Endothelial cell (in vitro differentiated cells): ENCODE measurements around the gene PDLIM7. TPM values are rescaled to one million over a fixed set of nuclear protein-coding genes. Genes with fewer than 3 reads are reported as not detected.

ENCODE experiments used
- DNase-seq: peaks from one replicate; pipeline ENCODE4 v3.0.0; 2021; ENCODE audit warnings: low spot score
- H3K27ac Mint-ChIP-seq: one replicate; pipeline ENCODE4 v1.8.0; 2021; ENCODE audit warnings: mixed read lengths, inconsistent platforms; ENCODE audit not compliant: unreplicated experiment
- H3K27me3 Mint-ChIP-seq: one replicate; pipeline ENCODE4 v1.8.0; 2021; ENCODE audit warnings: mild to moderate bottlenecking, moderate library complexity, mixed read lengths, inconsistent platforms; ENCODE audit not compliant: unreplicated experiment
- H3K36me3 Mint-ChIP-seq: one replicate; pipeline ENCODE4 v1.8.0; 2021; ENCODE audit warnings: mild to moderate bottlenecking, low read depth, mixed read lengths, inconsistent platforms; ENCODE audit not compliant: unreplicated experiment
- H3K4me1 Mint-ChIP-seq: one replicate; pipeline ENCODE4 v1.8.0; 2021; ENCODE audit warnings: mild to moderate bottlenecking, mixed read lengths, inconsistent platforms; ENCODE audit not compliant: unreplicated experiment
- H3K4me3 Mint-ChIP-seq: one replicate; pipeline ENCODE4 v1.8.0; 2021; ENCODE audit warnings: mild to moderate bottlenecking, mixed read lengths, inconsistent platforms; ENCODE audit not compliant: unreplicated experiment
- H3K9me3 Mint-ChIP-seq: one replicate; pipeline ENCODE4 v1.8.0; 2021; ENCODE audit warnings: mixed read lengths, inconsistent platforms; ENCODE audit not compliant: unreplicated experiment
- total RNA-seq: library from RNA; stranded (reverse); fragmentation: NEBNext Ultra II Directional; extraction: Animal tissue kit (Norgen Biotek cat#: 25700); gene quantifications from one replicate; pipeline ENCODE4 v1.2.1, GENCODE V29; 2021; ENCODE audit not compliant: unreplicated experiment
- TF ChIP-seq, protein P1 (sequence below): fragments of 200-600 bp; sonication (generic); IDR thresholded peaks from one replicate; pipeline ENCODE4 v1.5.0; 2021; ENCODE audit warnings: antibody characterized with exemption; ENCODE audit not compliant: unreplicated experiment

PDLIM7 gene
- total RNA-seq, 1 donor from 2014 or later: 238 TPM

GRCh38 chr5:177465044-177465443 lies 32.4 kb downstream of the PDLIM7 start:
- peaks cover 29% of the 10 kb centered on the region for H3K27me3 Mint-ChIP-seq
- H3K4me1 Mint-ChIP-seq: peaks cover 32% of the 10 kb centered on the region
- no peak for DNase-seq
- H3K27ac Mint-ChIP-seq: peak overlapping the region; percentile 83
- H3K4me3 Mint-ChIP-seq: peak overlapping the region; percentile 91
- TF ChIP-seq, protein P1, sequence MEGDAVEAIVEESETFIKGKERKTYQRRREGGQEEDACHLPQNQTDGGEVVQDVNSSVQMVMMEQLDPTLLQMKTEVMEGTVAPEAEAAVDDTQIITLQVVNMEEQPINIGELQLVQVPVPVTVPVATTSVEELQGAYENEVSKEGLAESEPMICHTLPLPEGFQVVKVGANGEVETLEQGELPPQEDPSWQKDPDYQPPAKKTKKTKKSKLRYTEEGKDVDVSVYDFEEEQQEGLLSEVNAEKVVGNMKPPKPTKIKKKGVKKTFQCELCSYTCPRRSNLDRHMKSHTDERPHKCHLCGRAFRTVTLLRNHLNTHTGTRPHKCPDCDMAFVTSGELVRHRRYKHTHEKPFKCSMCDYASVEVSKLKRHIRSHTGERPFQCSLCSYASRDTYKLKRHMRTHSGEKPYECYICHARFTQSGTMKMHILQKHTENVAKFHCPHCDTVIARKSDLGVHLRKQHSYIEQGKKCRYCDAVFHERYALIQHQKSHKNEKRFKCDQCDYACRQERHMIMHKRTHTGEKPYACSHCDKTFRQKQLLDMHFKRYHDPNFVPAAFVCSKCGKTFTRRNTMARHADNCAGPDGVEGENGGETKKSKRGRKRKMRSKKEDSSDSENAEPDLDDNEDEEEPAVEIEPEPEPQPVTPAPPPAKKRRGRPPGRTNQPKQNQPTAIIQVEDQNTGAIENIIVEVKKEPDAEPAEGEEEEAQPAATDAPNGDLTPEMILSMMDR: no peak
- no peaks in the 10 kb centered on the region for H3K9me3 Mint-ChIP-seq
- peaks cover 50% of the 10 kb centered on the region for H3K36me3 Mint-ChIP-seq

DNA sequence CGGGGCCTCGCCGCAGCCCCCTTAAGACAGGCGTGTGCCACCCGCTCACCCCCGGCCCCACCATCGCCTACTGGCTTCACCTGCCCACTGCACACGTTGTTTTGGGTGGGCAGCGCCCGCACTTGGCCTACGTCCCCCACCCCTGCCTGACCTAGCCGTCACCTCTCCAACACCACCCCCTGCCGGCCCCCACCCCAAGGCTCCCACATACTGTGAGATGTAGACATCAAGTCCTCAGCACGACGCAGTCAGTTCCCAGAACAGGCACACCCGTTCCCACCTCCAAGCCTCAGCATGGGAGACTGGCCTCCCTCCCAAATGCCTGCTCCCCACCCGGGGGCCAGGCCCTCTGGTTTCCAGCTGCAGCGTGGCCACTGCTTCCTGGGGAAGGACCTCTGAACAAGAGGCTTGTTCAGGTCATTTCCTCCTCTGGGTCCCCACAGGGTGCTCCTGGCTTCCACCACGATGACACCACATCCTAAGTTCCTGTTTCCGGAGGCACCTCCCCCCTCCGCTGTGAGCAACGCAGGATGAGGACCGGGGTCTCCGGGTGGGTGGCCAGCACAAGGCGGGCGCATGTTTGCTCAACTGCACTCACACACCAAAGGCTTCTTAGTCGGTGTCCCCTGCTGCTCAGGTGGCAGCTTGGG lies 35.3 kb downstream of the PDLIM7 start:
- TF ChIP-seq, protein P1: no peak
- H3K4me1 Mint-ChIP-seq: peaks cover 28% of the 10 kb centered on the region
- no peaks in the 10 kb centered on the region for H3K9me3 Mint-ChIP-seq
- DNase-seq: peak; percentile 61
- peak overlapping the region; percentile 99 for H3K27ac Mint-ChIP-seq
- H3K27me3 Mint-ChIP-seq: peaks cover 25% of the 10 kb centered on the region
- H3K4me3 Mint-ChIP-seq: peak overlapping the region; percentile 82
- H3K36me3 Mint-ChIP-seq: peaks cover 41% of the 10 kb centered on the region

DNA sequence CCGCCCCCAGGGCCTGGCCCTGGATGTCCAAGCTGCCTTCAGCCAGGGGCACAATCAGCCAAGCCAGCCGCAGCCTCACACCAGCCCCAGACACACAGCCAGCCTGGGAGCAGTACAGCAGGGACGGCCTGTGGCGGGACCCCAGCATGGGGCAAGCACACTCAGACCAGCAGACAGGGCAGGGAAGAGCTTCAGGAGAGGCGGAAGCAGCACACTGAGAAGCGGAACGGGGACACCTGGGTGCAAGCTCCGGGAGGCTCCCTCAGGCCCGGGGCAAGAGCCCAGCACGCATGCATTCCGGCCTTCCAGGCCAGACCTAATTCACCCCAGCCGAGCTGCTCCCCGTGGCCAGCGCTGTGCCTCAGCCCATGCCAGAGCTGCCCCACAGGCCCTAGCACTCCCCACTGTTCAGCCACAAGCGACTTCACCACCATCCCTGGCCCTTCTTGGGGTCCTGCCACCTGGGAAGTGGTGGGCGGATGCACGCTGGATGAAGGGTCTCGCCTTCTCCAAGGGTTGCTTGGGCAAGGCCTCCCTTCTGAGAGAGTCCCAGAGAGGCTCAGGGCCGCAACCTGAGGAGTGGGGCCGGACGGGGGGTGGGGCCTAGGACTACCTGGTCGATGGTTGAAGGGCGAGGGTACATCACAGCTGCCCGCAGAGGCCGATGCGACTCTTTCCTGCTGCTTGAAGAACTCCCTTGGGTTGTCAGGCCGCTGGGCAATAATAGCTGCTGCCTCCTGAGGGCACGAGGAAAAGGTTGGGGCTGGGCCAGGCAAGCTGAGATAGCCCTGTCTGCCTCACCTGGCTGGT lies 37.4 kb downstream of the PDLIM7 start:
- no peak overlapping the region for H3K4me3 Mint-ChIP-seq

DNA sequence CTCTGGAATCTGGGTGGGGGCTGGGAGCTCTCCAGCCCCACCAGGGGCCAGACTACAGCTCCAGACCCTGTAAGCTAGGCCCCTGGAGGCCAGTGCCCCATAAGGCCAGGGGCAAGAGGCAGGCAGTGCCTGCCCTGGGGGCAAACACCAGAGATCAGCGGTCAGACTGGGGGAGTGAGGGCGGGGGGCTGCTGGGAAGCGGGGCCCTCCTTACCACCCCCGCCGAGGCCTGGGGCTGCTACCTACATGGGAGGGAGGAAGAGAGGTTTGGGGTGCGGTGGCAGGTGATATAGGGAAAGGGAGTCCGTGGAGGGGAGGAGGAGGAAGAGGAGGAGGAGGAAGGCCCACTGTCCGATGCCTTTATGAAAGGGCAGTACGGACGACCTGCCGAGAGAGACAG lies 38.0 kb downstream of the PDLIM7 start:
- H3K4me3 Mint-ChIP-seq: no peak overlapping the region
- peaks cover 21% of the 10 kb centered on the region for H3K27me3 Mint-ChIP-seq
- peaks cover 32% of the 10 kb centered on the region for H3K4me1 Mint-ChIP-seq
- TF ChIP-seq, protein P1: no peak
- no peaks in the 10 kb centered on the region for H3K9me3 Mint-ChIP-seq
- H3K27ac Mint-ChIP-seq: peak overlapping the region; percentile 64
- H3K36me3 Mint-ChIP-seq: peaks cover 20% of the 10 kb centered on the region
- no peak for DNase-seq

More for the DNA sequence above, 37.4 kb downstream of the PDLIM7 start:
- Mint-ChIP-seq H3K27me3 (peaks cover 21% of the 10 kb centered on the region), H3K27ac (peak overlapping the region; percentile 48), H3K36me3 (peaks cover 22% of the 10 kb centered on the region), H3K4me1 (peaks cover 32% of the 10 kb centered on the region), H3K9me3 (no peaks in the 10 kb centered on the region)
- TF ChIP-seq, protein P1: no peak
- DNase-seq: no peak

DNA sequence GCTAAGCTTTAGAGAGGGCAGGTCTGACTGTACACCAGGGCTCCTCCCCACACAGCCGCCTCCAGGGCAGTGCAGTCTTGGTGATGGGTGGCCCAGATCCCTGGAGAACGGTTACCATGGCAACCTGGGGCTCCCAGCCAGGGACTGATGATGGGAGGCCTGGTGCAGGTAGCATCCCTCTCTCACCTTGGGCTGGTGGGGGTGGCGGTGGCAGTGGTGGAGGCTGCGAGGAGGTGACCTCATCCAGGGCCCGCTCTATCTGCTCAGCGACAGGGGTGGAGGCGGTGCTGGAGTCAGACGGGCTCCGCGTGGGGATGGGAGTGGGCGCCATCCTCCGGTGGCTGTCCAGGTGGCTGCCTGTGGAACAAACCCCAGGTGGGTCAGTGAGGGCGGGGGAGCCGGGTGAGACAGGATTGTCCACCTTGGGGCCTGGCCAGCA lies 38.5 kb downstream of the PDLIM7 start:
- Mint-ChIP-seq H3K36me3 (peaks cover 20% of the 10 kb centered on the region), H3K27ac (peak overlapping the region; percentile 64), H3K4me3 (no peak overlapping the region), H3K4me1 (peaks cover 32% of the 10 kb centered on the region), H3K27me3 (peaks cover 22% of the 10 kb centered on the region), H3K9me3 (no peaks in the 10 kb centered on the region)
- no peak for DNase-seq
- TF ChIP-seq, protein P1: no peak
